ENCODE measurements around the gene FAR1.

FAR1 gene

GRCh38 chr11:13669544-13670488 is 1.3 kb downstream of the FAR1 start:
- DNase-seq (ENCODE audit: low read depth in 3 of 3, low spot score in 1 of 3) = no peak

- DNase-seq (ENCODE audit: low read depth in 3 of 3, low spot score in 1 of 3) = no peak
Observed at GRCh38 chr11:13672576-13673210, 4.2 kb downstream of the FAR1 start.

- no peak for DNase-seq (ENCODE audit: low read depth in 3 of 3, low spot score in 1 of 3)
Observed at GRCh38 chr11:13674799-13675509, 6.5 kb downstream of the FAR1 start.

- DNase-seq (ENCODE audit: low read depth in 3 of 3, low spot score in 1 of 3) = no peak
Observed at GRCh38 chr11:13676576-13676975, 8.1 kb downstream of the FAR1 start.

- no peak for DNase-seq (ENCODE audit: low read depth in 3 of 3, low spot score in 1 of 3)
Observed at GRCh38 chr11:13679768-13680167, 11.3 kb downstream of the FAR1 start.

GRCh38 chr11:13680501-13681264 is 12.2 kb downstream of the FAR1 start:
- no peak for DNase-seq (ENCODE audit: low read depth in 3 of 3, low spot score in 1 of 3)

- no peak for DNase-seq (ENCODE audit: low read depth in 3 of 3, low spot score in 1 of 3)
Observed at GRCh38 chr11:13681446-13681845, 13.0 kb downstream of the FAR1 start.

GRCh38 chr11:13682212-13682611 is 13.7 kb downstream of the FAR1 start:
- no peak for DNase-seq (ENCODE audit: low read depth in 3 of 3, low spot score in 1 of 3)

GRCh38 chr11:13685461-13686108 is 17.1 kb downstream of the FAR1 start:
- DNase-seq (ENCODE audit: low read depth in 3 of 3, low spot score in 1 of 3) = no peak

GRCh38 chr11:13686776-13687175 is 18.3 kb downstream of the FAR1 start:
- DNase-seq (ENCODE audit: low read depth in 3 of 3, low spot score in 1 of 3) = no peak

GRCh38 chr11:13687271-13687670 is 18.8 kb downstream of the FAR1 start:
- no peak for DNase-seq (ENCODE audit: low read depth in 3 of 3, low spot score in 1 of 3)

- no peak for DNase-seq (ENCODE audit: low read depth in 3 of 3, low spot score in 1 of 3)
Observed at GRCh38 chr11:13691286-13691899, 22.9 kb downstream of the FAR1 start.

GRCh38 chr11:13692172-13692571 is 23.7 kb downstream of the FAR1 start:
- DNase-seq (ENCODE audit: low read depth in 3 of 3, low spot score in 1 of 3) = no peak

- DNase-seq (ENCODE audit: low read depth in 3 of 3, low spot score in 1 of 3) = no peak
Observed at GRCh38 chr11:13694115-13694514, 25.6 kb downstream of the FAR1 start.

GRCh38 chr11:13695886-13696285 is 27.4 kb downstream of the FAR1 start:
- no peak for DNase-seq (ENCODE audit: low read depth in 3 of 3, low spot score in 1 of 3)

- no peak for DNase-seq (ENCODE audit: low read depth in 3 of 3, low spot score in 1 of 3)
Observed at GRCh38 chr11:13697710-13698109, 29.2 kb downstream of the FAR1 start.

GRCh38 chr11:13698132-13698531 is 29.7 kb downstream of the FAR1 start:
- no peak for DNase-seq (ENCODE audit: low read depth in 3 of 3, low spot score in 1 of 3)

- no peak for DNase-seq (ENCODE audit: low read depth in 3 of 3, low spot score in 1 of 3)
Observed at GRCh38 chr11:13699041-13699440, 30.6 kb downstream of the FAR1 start.

- no peak for DNase-seq (ENCODE audit: low read depth in 3 of 3, low spot score in 1 of 3)
Observed at GRCh38 chr11:13699870-13700269, 31.4 kb downstream of the FAR1 start.

- DNase-seq (ENCODE audit: low read depth in 3 of 3, low spot score in 1 of 3) = no peak
Observed at GRCh38 chr11:13701506-13701905, 33.0 kb downstream of the FAR1 start.

Data from stimulated activated CD4-positive, alpha-beta T cell treated with anti-CD3 and anti-CD28 coated beads, TNF-alpha, amount 100 ng/mL, for 1 hour (primary cell).